Measurements from ENCODE around the gene CACUL1.
"Not testable (repeated sequence)": the region's sequence is repeated elsewhere in the genome, so short reads cannot be mapped to it uniquely, and the experiment has no call there.

CACUL1 gene

DNA sequence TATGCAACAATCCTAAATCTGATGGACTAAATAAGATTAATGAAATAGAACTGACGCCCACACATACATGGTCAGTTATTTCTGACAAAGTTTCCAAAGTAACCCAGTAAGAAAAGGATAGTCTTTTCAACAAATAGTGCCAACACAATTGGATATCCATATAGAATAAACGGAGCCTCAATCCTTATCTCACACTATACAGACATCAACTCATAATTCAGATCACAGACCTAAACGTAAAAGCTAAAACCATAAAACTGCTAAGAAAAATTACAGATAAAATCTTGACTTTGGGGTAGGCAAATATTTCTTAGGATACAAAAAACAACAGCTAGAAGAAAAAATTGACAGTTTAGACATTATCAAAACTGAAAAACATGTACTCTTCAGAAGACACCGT is 8.5 kb downstream of the CACUL1 start:
- H3K36me3 ChIP-seq (ENCODE audit: insufficient read depth, low read length), result no peaks in the 10 kb centered on the region; the same call in 1 of the 2 replicates
- no peak for DNase-seq (ENCODE audit: low read depth, low spot score)
- H3K4me3 ChIP-seq, result no peak overlapping the region
- TF ChIP-seq POLR2AphosphoS5 (IDR thresholded peaks at IDR 0.05; ENCODE audit: borderline replicate concordance, low read depth, low read length), result no peak
- no peak for TF ChIP-seq FOXP2 (optimal IDR thresholded peaks at IDR 0.05; ENCODE audit: control extremely low read depth, extremely low read length, insufficient read depth)
- H3K27ac ChIP-seq, result no peak overlapping the region
- no peak overlapping the region for H3K9ac ChIP-seq (ENCODE audit: insufficient read length)
- H3K9me3 ChIP-seq (ENCODE audit: low read depth, low read length), result no peaks in the 10 kb centered on the region

DNA sequence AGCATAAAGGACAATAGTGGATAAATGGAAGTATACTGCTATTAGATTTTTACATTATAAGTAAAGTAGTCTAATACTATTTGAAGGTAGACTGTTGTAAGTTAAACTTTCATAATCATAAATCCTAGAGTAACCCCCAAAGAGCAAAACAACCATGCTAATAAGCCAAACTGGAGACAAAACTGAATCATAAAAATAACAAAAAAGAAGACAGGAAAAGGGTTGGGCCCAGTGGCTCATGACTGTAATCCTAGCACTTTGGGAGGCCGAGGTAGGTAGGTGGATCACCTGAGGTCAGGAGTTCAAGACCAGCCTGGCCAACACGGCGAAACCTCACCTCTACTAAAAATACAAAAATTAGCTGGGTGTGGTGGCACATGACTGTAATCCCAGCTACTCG is 9.7 kb downstream of the CACUL1 start:
- H3K27ac ChIP-seq, result no peak overlapping the region
- no peak for DNase-seq (ENCODE audit: low read depth, low spot score)
- H3K4me3 ChIP-seq, result no peak overlapping the region
- no peak overlapping the region for H3K9ac ChIP-seq (ENCODE audit: insufficient read length)
- H3K36me3 ChIP-seq (ENCODE audit: insufficient read depth, low read length), result no peaks in the 10 kb centered on the region; the same call in 1 of the 2 replicates
- H3K9me3 ChIP-seq (ENCODE audit: low read depth, low read length), result no peaks in the 10 kb centered on the region
- no peak for TF ChIP-seq POLR2AphosphoS5 (IDR thresholded peaks at IDR 0.05; ENCODE audit: borderline replicate concordance, low read depth, low read length)
- TF ChIP-seq EZH2 (IDR thresholded peaks at IDR 0.05), result no peak
- TF ChIP-seq FOXP2 (optimal IDR thresholded peaks at IDR 0.05; ENCODE audit: control extremely low read depth, extremely low read length, insufficient read depth), result no peak

DNA sequence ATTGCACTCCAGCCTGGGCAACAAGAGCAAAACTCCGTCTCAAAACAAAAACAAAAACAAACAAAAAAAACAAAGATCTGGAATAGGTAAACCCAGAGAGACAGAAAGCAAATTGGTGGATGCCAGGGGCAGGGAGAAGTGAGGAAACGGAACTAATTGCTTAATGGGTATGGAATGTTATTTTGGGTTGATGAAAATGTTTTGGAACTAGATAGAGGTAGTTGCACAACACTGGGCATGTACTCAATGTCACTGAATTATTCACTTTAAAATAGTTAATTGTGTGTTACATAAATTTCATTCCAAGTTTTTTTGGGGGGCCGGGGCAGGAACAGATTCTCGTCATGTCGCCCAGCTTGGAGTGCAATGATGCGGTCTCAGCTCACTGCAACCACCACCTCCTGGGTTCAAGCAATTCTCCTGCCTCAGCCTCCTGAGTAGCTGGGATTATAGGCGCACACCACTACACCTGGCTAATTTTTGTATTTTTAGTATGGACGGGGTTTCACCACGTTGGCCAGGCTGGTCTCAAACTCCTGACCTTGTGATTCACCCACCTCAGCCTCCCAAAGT is 10.3 kb downstream of the CACUL1 start:
- H3K9me3 ChIP-seq (ENCODE audit: low read depth, low read length); H3K27ac ChIP-seq; H3K4me3 ChIP-seq; H3K9ac ChIP-seq (ENCODE audit: insufficient read length); H3K36me3 ChIP-seq (ENCODE audit: insufficient read depth, low read length); DNase-seq (ENCODE audit: low read depth, low spot score): not testable (repeated sequence)

GRCh38 chr10:118742782-118743181 is 12.0 kb downstream of the CACUL1 start:
- H3K9ac ChIP-seq (ENCODE audit: insufficient read length), result no peak overlapping the region
- H3K27ac ChIP-seq, result no peak overlapping the region
- H3K36me3 ChIP-seq (ENCODE audit: insufficient read depth, low read length), result no peaks in the 10 kb centered on the region
- no peak for TF ChIP-seq FOXP2 (optimal IDR thresholded peaks at IDR 0.05; ENCODE audit: control extremely low read depth, extremely low read length, insufficient read depth)
- TF ChIP-seq POLR2AphosphoS5 (IDR thresholded peaks at IDR 0.05; ENCODE audit: borderline replicate concordance, low read depth, low read length), result no peak
- TF ChIP-seq EZH2 (IDR thresholded peaks at IDR 0.05), result no peak
- DNase-seq (ENCODE audit: low read depth, low spot score), result no peak
- no peak overlapping the region for H3K4me3 ChIP-seq
- no peaks in the 10 kb centered on the region for H3K9me3 ChIP-seq (ENCODE audit: low read depth, low read length)

DNA sequence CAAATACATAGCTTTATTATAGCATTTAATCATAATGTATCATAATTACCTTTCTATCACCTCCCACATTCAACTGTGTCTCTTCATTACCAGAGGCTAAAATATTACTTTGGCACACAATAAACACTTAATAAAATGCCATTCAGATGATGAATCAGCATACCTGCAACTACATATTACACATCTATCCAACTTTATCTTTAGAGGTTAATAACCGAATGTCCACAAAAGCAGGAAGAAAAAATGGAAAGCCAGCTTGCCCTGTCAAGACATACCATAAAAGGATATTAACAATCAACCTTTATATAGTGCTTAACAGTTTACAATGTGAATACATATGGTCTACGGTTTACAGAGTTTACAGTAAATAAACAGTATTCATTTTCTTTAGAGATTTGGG is 12.7 kb downstream of the CACUL1 start:
- no peak overlapping the region for H3K9ac ChIP-seq (ENCODE audit: insufficient read length)
- no peaks in the 10 kb centered on the region for H3K9me3 ChIP-seq (ENCODE audit: low read depth, low read length)
- TF ChIP-seq FOXP2 (optimal IDR thresholded peaks at IDR 0.05; ENCODE audit: control extremely low read depth, extremely low read length, insufficient read depth) (no peak), EZH2 (IDR thresholded peaks at IDR 0.05) (no peak), POLR2AphosphoS5 (IDR thresholded peaks at IDR 0.05; ENCODE audit: borderline replicate concordance, low read depth, low read length) (no peak)
- H3K27ac ChIP-seq, result no peak overlapping the region
- DNase-seq (ENCODE audit: low read depth, low spot score), result no peak
- no peaks in the 10 kb centered on the region for H3K36me3 ChIP-seq (ENCODE audit: insufficient read depth, low read length)
- no peak overlapping the region for H3K4me3 ChIP-seq

DNA sequence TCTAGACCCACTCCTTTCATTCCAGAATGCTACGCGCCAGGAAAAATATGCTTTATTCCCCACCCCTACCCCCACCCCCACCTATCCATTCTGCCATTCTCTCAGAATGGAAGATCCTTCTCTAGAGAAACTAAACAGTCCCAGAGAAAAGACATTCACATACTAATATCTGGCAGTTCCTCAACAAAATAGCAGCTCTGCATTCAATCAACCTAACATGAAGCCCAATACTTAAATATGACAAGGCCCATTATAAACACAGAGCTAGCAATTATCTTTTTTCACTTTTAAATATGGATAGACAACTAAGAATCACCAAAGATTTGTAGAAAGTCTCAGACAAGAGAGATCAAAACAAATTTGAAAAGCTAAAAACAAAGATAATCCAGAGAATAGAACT is 16.4 kb downstream of the CACUL1 start:
- no peak overlapping the region for H3K4me3 ChIP-seq
- no peak overlapping the region for H3K9ac ChIP-seq (ENCODE audit: insufficient read length)
- no peak for DNase-seq (ENCODE audit: low read depth, low spot score)
- no peak for TF ChIP-seq EZH2 (IDR thresholded peaks at IDR 0.05)
- no peak for TF ChIP-seq FOXP2 (optimal IDR thresholded peaks at IDR 0.05; ENCODE audit: control extremely low read depth, extremely low read length, insufficient read depth)
- no peak for TF ChIP-seq POLR2AphosphoS5 (IDR thresholded peaks at IDR 0.05; ENCODE audit: borderline replicate concordance, low read depth, low read length)
- no peaks in the 10 kb centered on the region for H3K36me3 ChIP-seq (ENCODE audit: insufficient read depth, low read length)
- H3K27ac ChIP-seq, result no peak overlapping the region
- H3K9me3 ChIP-seq (ENCODE audit: low read depth, low read length), result no peaks in the 10 kb centered on the region

DNA sequence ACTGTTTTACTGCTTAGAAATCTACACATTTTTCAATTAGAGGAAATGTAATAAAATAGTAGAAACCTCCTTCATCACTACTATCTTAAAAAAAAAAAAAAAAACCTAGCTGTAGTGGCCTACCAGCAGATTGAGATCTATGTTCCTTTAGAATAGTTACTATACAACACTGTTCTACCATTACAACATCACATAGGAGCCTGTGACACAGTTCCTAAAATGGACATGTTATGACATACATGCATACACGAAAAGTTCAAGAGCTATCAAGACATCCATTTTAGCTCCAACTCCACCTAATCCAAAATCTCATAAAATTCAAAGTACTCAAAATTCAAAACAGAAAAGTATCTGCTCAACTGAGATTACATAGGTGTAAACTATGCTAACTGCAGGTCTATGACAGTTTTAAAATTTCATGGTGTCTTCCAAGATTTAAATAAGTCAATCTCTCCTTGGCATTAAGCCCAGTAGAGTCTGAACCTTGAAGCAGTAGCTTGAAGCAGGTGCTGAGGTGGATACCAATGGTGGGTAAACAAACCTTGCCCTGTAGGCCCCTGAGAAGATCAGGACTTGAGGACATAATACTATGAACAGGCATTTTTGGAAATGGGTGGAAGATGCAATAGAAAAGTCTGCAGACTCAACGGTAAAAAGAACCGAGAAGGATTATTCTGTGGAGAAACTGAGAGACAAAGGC is 17.0 kb downstream of the CACUL1 start:
- TF ChIP-seq EZH2 (IDR thresholded peaks at IDR 0.05), result no peak
- TF ChIP-seq POLR2AphosphoS5 (IDR thresholded peaks at IDR 0.05; ENCODE audit: borderline replicate concordance, low read depth, low read length), result no peak
- no peak for TF ChIP-seq FOXP2 (optimal IDR thresholded peaks at IDR 0.05; ENCODE audit: control extremely low read depth, extremely low read length, insufficient read depth)
- Histone ChIP-seq H3K36me3 (ENCODE audit: insufficient read depth, low read length) (no peaks in the 10 kb centered on the region), H3K9me3 (ENCODE audit: low read depth, low read length) (no peaks in the 10 kb centered on the region), H3K9ac (ENCODE audit: insufficient read length) (no peak overlapping the region), H3K4me3 (no peak overlapping the region), H3K27ac (no peak overlapping the region)
- DNase-seq (ENCODE audit: low read depth, low spot score), result no peak

- Histone ChIP-seq H3K36me3 (ENCODE audit: insufficient read depth, low read length) (no peaks in the 10 kb centered on the region), H3K27ac (no peak overlapping the region), H3K4me3 (no peak overlapping the region), H3K9ac (ENCODE audit: insufficient read length) (no peak overlapping the region), H3K9me3 (ENCODE audit: low read depth, low read length) (no peaks in the 10 kb centered on the region)
- TF ChIP-seq POLR2AphosphoS5 (IDR thresholded peaks at IDR 0.05; ENCODE audit: borderline replicate concordance, low read depth, low read length) (no peak), EZH2 (IDR thresholded peaks at IDR 0.05) (no peak), FOXP2 (optimal IDR thresholded peaks at IDR 0.05; ENCODE audit: control extremely low read depth, extremely low read length, insufficient read depth) (no peak)
- DNase-seq (ENCODE audit: low read depth, low spot score), result no peak
These were observed 19.5 kb downstream of the CACUL1 start for GRCh38 chr10:118735294-118735693.

- Histone ChIP-seq H3K4me3 (peak overlapping the region; percentile 18; the same call in 1 of the 2 replicates), H3K9ac (ENCODE audit: insufficient read length) (no peak overlapping the region), H3K27ac (peak overlapping the region; percentile 60; the same call in 1 of the 2 replicates), H3K9me3 (ENCODE audit: low read depth, low read length) (no peaks in the 10 kb centered on the region), H3K36me3 (ENCODE audit: insufficient read depth, low read length) (no peaks in the 10 kb centered on the region)
- no peak for DNase-seq (ENCODE audit: low read depth, low spot score)
- no peak for TF ChIP-seq POLR2AphosphoS5 (IDR thresholded peaks at IDR 0.05; ENCODE audit: borderline replicate concordance, low read depth, low read length)
- no peak for TF ChIP-seq EZH2 (IDR thresholded peaks at IDR 0.05)
- TF ChIP-seq FOXP2 (optimal IDR thresholded peaks at IDR 0.05; ENCODE audit: control extremely low read depth, extremely low read length, insufficient read depth), result no peak
These were observed 20.3 kb downstream of the CACUL1 start for GRCh38 chr10:118734475-118734874.

Measured in SK-N-MC (cell line).